NCI-H2107 treated with DMSO at 0.1 percent for 48 hours (cell line): ENCODE results near the gene PROKR2.
A peak's percentile ranks its signal among the peaks of the same experiment; 100 is the strongest.

ENCODE experiments used
- DNase-seq: peaks from one replicate; lab custom pipeline; 2025; ENCODE audit not compliant: unreplicated experiment; lab: John Stamatoyannopoulos, UW

Gene PROKR2

DNA sequence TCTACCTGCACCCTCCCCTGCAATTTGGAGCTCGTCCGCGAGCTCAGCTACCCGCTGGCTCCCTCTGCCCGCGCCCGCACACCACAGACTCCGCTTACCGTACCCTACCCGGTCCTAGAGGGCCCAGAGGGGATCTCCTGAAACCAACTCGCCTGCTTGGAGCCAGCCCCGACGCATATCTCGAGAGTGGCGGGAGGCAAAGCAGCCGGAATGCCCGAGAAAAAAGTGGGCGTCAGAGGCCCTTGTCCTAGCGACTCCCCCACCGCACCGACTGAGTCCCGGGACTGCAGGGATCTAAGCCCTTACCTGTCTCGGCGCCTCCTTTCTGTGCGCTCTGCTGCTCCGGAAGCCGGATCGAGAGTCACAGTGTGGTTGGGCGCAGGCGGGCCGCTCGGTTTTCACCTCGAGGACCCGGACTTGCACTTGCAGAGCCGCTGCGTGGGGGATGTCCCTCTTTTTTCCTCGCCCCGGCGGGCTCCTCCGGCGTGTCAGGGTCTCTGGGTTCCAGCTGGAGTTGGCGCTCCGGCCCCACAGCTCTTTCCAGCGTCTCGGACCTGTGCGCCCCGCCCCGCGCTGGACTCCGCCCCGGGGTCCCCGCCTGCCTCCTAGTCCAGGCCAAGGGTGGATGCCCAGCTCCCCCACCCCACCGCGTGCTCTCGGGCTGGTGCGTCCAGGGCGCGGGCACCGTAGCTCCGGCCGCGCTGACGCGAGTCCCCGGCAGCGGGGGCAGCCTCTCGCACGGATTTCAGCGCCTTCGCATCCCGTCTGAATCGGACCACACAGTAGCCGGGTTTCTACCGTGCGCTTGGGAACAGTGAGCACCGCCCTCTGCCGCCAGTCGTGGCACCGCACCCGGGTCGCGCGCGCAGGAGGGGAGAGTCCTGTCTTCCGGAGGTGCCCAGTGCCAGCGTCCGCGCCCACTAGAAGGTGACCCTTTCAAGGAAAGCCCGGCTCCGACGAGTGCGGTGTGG lies at the start of gene PROKR2:
Gene PROKR2, minus strand, starts transcription at position 767 of the 971 bp plus-strand sequence. CDS start 2,585 bp downstream, outside the sequence.
- peak; percentile 3 for DNase-seq

DNA sequence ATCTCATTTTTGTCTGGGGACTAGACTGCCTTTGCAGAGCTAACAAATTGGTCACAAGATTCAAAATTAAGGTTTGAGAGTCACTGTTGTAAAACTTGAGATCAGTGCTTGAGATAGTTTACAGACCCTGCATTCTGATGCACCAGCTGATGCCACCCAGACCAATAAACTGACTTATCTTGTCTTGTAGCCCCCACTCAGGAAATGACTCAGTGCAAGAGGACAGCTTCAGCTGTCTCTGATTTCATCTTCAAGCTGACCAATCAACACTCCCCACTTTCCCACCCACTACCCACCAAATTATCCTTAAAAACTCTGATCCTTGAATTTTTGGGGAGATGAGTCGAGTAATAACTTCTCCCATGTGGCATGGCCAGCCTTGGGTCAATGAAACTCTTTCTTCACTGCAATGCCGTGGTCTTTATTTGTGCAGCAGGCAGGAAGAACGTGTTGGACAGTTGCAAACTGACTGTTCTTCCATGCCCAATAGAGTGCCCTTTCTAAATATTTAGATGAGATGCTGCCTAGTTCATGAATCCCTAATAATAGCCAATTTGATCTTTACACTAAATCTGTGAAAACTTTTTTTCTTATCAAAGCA lies 48.3 kb upstream of the PROKR2 start:
- DNase-seq: no peak

DNA sequence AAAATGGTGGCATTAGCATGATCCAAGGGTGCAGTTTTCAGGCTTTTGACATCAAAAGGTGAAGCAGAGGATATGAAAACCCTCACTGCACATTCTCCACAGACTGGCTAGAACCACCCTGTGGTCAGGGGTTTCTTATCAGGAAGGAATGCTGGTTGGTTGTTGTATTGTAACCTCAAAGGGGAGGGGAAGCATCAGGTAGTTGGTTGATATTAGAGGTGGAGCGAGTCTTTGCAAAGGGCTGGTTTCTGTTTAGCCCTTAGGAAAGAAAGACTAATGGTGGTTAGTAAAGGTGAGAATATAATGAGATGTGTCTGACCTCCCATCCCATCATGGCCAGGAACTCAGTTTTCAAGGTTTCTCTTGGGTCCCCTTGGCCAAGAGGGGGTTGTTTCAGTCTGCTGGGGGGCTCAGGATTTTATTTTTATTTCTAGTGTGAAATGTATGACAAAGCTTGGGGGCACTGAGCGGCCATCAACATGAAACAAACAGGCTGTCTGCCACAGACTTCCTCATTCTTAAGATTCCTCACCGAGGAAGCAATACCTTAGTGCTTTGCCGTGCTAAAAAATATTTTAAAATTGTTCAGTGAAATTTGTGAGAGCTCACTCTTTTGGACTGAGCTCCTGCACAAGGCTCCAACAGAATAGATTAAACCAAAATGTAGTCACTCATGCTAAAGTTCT lies 47.5 kb upstream of the PROKR2 start:
- no peak for DNase-seq

DNA sequence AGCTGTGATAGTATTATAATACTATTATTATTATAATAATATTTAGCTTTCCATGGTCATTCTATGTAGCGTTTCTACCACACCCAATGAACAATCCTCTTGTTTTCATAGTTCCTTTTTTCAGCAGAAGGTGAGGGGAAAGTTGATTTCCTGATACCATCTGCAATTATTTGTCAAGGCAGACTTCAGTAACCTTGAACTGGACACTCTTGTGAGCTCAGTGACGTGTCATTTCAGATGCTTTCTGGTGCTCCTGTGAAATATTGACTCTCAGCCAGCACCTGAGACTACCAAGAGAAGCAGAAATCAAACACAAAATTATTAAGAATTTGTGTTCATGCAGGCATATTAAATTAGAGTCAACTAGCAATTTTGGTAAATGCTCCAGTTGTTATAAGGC lies 46.0 kb upstream of the PROKR2 start:
- DNase-seq: no peak

DNA sequence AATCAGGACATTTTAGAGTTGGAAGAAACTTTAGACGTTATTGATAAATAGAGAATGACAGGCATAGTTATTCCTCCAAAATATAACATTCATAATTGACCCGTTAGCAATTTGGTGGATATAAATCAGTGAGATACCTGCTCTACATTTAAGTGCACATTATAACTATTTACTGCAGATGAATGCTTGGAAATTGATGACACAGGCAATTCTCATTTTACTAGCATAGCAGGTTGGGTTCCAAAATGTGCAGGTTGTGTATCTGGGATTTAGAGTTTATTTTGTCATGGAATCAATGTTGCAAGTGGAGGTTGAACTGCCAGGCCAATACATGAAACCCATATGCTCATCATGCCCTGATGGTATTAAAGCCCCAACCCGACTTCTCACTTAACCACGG lies 44.4 kb upstream of the PROKR2 start:
- no peak for DNase-seq

DNA sequence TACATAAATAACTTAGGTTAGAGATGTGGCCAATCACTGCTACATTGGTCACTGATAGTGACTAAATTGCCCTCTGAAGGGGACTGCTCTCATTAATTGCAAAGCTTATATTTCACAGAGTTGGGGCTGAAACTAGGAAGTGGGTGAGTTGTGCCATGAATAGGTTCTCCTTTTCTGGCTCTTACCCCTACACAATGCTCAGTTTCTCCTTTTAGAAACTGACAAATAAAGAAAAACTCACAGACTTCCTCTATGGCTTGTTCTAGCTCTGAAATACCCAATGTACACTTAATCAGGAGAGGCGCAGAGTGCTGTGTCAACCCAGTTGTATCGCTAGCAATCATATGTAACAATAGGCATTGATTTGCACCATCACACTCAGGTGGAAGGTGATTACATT lies 41.2 kb upstream of the PROKR2 start:
- no peak for DNase-seq

DNA sequence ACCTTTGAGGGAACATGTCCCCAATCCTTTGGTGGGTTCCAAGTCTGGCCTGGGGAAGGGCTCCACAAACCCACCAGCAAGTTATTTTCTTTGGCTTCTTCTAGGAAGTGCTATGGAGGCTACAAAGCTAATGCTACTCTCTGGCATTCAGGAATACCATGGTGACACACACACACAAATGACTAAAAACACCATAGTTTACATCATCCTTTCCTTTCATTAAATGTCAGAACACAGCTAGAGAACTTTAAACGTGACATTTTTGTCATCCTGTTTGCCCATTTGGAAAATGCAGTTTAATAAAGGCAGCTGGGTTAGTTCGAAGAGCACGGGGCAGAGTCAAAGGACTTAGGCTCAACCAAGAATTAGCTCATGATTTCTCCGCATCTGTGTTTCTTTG lies 40.2 kb upstream of the PROKR2 start:
- DNase-seq: no peak

DNA sequence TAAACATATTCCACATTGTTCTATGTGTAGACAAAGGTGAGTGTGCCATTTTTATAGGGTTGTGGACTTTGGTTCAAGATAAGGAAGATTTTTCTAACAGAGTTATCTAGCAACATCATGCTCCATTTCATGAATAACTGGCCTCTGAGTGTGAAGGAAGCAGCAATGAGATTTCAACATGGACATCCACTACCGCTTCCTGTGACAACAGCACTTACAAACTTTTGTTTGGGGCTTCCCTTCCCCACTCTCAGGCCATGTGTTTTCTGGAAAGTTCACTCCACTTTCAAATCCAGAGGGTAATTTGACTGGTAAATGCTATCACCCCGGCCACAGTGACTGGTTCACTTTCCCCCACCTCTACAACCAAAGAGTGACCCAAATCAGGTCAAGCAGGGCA lies 38.1 kb upstream of the PROKR2 start:
- DNase-seq: no peak

DNA sequence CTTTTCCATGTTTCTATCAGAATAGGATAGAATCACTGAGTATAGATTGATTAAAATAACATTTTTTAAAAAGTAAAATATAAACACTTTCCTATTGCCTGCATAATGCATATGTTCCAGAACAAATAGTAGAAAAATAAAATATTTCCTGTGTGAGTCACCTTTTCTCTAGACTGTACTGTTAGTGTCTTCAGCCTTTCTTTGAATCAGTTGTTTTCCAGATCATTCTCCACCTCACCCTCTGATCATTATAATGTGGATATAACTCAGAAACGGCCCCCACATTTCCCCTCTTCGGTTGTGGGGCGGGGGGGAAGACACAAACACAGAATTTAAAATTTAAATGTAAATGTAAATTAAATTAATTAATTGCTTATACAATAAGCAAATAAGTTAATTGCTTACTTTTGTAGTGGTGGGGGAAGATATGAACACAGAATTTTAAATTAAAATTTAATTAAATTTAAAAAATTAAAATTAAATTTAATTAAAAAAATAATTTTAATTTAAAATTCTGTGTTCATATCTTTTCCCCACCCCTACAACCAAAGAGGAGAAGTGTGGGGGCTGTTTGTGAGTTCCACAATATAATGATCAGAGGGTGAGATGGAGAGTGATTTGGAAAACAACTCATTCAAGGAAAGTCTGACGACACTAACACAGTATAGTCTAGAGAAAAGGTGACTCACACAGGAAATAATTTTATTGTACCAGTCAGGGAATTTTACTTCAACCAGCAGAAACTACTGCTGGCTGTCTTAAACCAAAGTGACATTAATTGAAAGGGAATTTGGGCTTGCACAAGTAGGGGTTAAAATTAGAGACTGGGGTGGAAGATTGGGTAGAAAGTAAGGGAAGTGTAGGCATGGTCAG lies 37.1 kb upstream of the PROKR2 start:
- DNase-seq: no peak

DNA sequence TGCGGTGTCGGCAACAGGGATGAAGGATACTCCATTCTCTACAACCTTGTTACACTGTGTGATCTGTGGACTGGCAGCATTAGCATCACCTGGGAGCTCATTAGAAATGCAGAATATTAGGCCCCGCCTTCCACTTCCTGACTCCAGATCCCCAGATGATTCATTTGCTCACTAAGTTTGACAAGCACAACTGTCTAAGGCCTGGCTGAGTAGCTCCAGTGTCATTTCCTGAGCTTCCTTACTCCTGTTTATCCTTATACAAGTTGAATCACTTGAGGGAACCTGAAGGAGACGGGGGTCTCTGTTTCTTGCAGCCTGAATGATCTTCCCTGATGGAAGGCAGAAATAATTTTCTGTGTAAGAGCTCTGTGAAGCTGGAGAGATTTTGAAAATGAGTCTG lies 32.7 kb upstream of the PROKR2 start:
- DNase-seq: no peak

DNA sequence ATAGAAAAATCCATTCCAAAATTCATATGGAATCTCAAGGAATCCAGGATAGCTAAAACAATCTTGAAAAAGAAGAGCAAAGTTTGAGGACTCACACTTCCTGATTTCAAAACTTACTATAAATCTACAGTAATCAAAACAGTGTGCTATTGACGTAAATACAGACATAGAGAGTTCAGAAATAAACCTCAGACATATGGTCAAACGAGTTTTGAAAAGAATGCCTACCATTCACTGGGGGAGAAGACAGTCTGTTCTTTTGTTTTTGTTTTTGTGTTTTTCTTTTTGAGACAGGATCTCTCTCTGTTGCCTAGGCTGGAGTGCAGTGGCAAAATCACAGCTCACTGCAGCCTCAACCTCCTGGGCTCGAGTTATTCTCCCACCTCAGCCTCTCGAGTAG lies 25.3 kb upstream of the PROKR2 start:
- no peak for DNase-seq

DNA sequence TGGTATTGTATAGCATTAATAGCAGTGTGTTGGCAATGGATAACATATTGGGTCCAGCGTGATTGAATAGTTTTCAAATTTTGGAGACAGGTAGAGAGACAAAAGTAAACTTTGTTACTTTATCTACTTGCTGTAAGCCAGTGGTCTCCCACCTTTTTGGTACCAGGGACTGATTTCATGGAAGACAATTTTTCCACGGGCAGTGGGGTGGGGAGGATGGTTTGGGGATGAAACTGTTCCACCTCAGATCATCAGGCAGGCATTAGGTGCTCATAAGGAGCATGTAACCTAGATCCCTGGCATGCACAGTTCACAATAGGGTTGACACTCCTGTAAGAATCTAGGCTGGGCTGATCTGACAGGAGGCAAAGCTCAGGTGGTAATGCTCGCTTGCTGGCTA lies 14.6 kb upstream of the PROKR2 start:
- no peak for DNase-seq

DNA sequence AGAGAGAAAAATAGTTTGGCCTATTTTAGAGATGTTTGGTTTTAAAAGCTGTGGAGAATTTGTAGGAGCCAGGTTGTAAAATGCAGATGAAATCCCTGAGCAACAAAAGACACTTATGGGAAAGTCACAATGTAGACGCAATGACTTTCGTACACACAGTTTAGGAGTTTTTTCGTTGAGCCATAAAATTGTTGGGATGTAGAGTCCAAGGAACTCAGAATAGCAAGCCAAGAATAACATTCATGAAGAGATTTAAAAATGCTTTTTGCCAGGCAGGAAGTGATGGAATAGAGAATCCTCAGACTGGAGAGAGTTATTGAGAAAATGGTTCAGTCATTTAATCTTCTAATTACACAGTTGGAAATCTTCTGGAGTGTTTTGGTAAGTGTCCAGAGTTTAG lies 11.5 kb upstream of the PROKR2 start:
- no peak for DNase-seq

DNA sequence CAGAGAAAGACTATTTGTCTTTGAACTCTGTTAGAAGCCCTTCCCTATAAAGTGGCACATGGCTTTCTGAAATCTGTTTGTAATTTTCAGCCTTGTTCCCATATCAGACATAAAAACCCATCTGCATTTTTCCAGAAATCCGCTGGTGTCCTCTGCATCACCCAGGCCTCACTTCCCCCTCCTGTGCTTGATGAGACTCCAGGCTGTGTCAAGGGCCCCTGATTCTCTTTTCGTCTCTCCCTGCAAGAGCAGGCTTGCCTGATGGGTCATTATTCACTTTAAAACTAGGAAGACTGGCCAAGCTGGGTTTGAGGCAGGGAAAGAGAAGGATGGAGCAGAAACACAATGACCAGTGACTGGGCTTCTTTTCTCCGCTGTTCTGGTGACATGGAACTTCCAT lies 10.6 kb upstream of the PROKR2 start:
- DNase-seq: no peak

DNA sequence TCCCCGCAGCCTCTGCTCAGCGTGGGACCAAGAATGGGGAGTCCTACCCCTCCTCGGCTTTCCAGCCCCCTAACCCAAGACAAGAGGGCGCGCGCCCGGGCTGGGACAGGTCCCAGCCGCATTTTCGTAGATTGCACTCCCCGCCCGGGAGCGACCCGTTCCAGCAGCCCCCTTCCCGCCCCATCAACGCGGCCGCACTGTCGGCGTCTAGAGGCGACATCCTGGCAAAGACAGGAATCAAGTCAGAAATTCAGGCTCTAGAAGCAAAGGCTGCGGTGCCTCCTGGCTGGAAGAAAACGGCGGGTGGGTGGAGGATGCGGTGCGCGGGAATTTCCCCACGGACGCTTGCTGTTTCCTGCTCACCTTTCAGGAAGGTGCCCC lies 957 bp downstream of the PROKR2 start:
- no peak for DNase-seq

DNA sequence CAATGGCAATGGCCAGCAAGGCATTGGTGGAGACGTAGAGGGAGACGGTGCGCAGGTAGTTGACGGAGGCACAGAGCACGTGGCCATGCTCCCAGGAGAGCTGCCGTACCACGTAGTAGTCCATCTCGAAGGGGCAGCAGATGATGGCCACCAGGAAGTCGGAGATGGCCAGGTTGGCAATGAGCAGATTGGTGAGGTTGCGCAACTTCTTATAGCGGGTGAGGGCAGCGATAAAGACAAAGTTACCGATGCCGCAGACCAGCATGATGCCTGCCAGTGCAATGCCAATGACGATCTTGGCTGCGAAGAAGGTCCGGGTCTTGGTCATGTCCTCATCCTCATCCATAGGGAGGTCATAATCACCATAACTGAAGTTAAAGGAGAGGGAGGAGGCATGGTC lies 2.8 kb downstream of the PROKR2 start:
- no peak for DNase-seq

DNA sequence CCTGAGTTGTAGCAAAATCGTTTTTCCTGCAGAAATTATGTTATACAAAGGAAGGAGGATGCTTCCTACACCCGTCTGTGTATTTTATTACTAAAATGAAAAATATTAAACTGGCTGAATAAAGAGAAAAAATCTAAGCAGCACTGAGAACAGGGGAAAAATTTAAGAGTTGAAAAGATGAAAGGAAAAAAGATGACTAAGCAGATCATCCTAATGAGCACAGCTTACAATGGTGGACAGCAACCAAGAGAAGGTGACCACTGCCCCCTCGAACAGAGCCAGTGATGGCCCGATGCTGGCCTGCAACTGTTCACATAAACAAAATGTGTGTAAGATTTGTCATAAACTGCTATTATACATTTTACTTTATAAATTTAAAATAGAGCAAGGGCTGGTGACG lies 4.2 kb downstream of the PROKR2 start:
- DNase-seq: no peak

DNA sequence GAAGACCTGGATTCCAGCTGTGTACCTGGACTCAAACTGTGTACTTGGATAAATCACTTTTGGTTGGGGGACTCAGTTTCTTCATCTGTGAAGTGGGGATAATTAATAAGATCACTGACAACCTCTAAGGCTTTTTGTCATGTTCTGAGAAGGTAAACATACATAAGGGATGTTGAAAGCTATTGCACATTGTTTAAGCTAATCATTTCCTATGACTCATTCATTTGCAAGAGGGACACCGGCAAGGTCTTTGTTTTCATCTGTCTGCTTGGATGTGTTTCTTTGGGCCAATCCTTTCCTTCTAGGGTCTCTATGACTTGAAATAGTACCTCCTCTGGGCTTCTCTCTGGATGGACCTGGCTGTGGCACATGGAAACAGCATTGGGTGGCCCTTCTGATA lies 6.8 kb downstream of the PROKR2 start:
- no peak for DNase-seq

DNA sequence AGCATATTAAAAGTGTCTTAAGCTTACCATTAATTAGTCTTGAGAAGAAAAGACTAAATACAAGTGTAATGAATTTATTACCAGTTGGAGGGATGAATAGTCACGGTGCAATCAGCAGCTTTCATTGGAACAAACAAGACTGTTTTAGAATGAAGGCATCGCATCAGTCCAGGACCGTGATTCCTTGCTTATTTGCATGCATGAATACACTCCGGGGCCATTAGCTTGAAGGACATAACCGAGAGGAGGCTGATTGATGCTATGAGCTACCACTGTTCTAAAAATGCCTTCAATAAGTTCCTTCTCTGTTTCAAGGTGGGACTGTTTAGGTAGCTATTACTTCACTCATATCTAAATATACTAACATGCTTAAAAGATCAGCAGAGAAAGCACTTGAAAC lies 17.9 kb downstream of the PROKR2 start:
- no peak for DNase-seq

DNA sequence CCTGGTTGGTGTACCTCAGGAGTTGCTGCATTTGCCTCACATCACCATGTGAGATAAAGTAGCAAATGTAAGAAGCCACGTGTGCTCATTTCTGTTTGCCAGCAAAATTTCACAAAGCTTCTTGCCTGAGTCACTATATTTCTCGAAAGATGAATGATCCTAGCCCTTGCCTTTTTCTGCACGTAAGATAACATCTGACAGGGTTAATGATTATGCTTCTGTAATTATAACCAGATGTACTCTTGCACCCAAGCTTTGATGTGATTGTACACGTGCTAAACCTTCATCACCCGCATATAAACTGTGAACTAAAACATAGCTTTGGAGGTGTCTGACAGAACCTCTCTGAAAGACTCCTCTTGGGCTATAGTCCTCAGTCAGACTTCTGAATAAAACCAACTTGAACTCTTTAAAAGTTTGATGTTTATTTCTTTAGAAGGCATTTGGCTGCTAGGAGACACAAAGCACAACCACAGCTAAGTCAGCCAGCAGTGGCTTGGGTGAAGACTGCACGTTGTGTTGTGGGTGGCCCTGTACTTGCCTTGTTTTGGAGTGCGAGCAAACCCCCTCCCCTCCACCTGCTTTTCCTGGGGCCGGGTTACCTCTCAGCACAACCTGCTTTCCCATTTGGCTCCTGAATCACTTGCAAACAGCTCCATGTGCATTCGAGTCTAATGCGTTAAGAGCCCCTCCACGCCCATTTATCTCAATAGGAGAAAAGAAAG lies 19.3 kb downstream of the PROKR2 start:
- DNase-seq: no peak
